ENCODE data around the gene SIRT7.

Gene SIRT7

DNA sequence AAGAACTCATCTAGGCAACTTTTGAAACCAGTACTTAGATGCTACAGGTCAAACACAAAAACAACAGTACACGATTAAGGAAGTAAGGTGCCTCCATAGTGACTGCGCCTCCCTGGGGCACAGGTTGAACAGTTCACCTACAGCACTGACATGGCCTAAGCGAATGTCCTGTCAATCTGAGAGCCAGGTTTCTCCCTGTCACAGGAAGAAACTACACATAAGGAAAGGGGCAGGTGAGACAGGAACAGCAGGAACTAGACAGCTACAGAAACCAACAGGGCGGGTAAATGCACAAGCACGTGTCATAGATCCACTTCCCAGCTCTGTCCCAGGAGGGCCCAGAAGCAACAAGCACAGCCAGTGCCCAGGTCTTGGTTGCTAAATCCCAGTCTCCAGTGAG is 38.9 kb downstream of the SIRT7 start:
- in situ Hi-C loops (cut with MboI; ENCODE audit: low sequenced_read_pairs, unreplicated experiment) = no loop called here
- TF ChIP-seq, protein P1, sequence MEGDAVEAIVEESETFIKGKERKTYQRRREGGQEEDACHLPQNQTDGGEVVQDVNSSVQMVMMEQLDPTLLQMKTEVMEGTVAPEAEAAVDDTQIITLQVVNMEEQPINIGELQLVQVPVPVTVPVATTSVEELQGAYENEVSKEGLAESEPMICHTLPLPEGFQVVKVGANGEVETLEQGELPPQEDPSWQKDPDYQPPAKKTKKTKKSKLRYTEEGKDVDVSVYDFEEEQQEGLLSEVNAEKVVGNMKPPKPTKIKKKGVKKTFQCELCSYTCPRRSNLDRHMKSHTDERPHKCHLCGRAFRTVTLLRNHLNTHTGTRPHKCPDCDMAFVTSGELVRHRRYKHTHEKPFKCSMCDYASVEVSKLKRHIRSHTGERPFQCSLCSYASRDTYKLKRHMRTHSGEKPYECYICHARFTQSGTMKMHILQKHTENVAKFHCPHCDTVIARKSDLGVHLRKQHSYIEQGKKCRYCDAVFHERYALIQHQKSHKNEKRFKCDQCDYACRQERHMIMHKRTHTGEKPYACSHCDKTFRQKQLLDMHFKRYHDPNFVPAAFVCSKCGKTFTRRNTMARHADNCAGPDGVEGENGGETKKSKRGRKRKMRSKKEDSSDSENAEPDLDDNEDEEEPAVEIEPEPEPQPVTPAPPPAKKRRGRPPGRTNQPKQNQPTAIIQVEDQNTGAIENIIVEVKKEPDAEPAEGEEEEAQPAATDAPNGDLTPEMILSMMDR (IDR thresholded peaks at IDR 0.05; ENCODE audit: borderline replicate concordance, control extremely low read depth, extremely low read depth, insufficient read depth, missing control alignments) = no peak
- no peak for DNase-seq (ENCODE audit: low spot score)

GRCh38 chr17:81878294-81878693 is 39.7 kb downstream of the SIRT7 start:
- no peak for DNase-seq (ENCODE audit: low spot score)
- TF ChIP-seq, protein P1 (IDR thresholded peaks at IDR 0.05; ENCODE audit: borderline replicate concordance, control extremely low read depth, extremely low read depth, insufficient read depth, missing control alignments) = no peak
- in situ Hi-C loops (cut with MboI; ENCODE audit: low sequenced_read_pairs, unreplicated experiment) = no loop called here

DNA sequence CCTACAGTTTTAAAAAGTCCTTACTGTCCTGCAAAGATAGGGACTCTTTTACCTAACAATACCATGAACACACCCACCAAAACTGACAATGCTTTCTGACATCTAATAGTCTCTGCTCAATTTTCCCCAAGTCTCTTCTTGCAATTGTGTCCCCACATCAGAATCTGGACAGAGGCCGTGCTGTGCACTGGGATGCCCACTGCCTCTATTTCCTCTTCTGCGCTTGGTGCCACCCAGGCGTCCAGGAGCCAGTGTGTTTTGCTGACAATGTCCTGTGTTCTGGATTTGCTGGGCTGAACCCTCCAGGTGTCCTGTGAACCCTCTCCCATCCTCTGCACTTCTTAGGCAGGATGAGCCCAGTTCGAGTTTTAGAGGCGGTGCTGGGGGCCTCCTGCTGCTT is 40.4 kb downstream of the SIRT7 start:
- in situ Hi-C loops (cut with MboI; ENCODE audit: low sequenced_read_pairs, unreplicated experiment) = no loop called here
- no peak for DNase-seq (ENCODE audit: low spot score)
- TF ChIP-seq, protein P1 (IDR thresholded peaks at IDR 0.05; ENCODE audit: borderline replicate concordance, control extremely low read depth, extremely low read depth, insufficient read depth, missing control alignments) = no peak

GRCh38 chr17:81871387-81872230 is 46.4 kb downstream of the SIRT7 start:
- in situ Hi-C loops (cut with MboI; ENCODE audit: low sequenced_read_pairs, unreplicated experiment) = no loop called here
- peak; percentile 99 for DNase-seq (ENCODE audit: low spot score)
- TF ChIP-seq, protein P1 (IDR thresholded peaks at IDR 0.05; ENCODE audit: borderline replicate concordance, control extremely low read depth, extremely low read depth, insufficient read depth, missing control alignments) = peak; percentile 45

GRCh38 chr17:81870981-81871386 is 47.0 kb downstream of the SIRT7 start, which contains the start of gene ARHGDIA:
Gene ARHGDIA (minus strand): TSS chr17:81871337. CDS start chr17:81869930, 1,407 bp downstream.
- TF ChIP-seq, protein P1 (IDR thresholded peaks at IDR 0.05; ENCODE audit: borderline replicate concordance, control extremely low read depth, extremely low read depth, insufficient read depth, missing control alignments) = no peak
- in situ Hi-C loops (cut with MboI; ENCODE audit: low sequenced_read_pairs, unreplicated experiment) = no loop called here
- peak; percentile 62 for DNase-seq (ENCODE audit: low spot score)

DNA sequence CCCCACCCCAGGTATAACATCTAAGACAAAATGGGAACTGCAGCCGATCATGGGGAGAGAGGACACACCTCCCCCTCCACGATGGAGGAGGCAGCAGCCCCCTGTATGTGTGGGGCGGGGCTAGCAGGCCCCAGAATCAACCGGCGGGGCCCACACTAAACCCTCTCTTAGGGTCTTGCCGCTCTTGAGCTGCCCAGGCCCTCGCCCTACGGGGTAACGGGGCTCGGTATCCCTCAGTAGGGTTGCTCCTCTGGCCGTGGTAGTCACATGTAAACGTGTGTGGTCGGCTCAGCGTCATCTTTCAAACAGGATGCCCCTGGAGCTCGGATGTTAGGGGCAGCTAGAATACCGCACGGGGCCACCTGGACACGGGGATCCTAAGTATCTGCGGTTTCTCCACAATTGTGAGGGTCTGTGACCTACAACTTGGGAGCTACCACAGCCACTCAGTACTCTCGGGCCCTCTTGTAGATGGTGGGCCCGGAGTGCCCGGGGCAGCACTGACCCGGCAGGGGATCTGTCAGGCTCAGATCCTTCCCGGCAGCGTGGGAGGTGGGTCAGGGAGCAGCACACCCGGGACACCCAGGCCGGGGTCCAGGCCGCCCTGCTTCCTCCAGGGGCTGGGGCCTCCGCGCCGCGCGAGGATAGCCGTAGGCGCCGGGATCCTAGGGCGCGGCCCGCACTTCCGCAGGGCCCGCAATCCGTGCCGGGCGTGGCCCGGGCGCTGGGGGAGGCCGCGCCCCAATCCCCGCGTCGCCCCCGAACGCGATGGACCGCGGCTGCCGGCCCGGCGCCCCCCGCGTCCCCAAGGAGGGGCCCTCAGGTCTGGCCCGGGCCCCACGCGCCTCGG is 47.6 kb downstream of the SIRT7 start:
- in situ Hi-C loops (cut with MboI; ENCODE audit: low sequenced_read_pairs, unreplicated experiment) = no loop called here
- no peak for DNase-seq (ENCODE audit: low spot score)
- TF ChIP-seq, protein P1 (IDR thresholded peaks at IDR 0.05; ENCODE audit: borderline replicate concordance, control extremely low read depth, extremely low read depth, insufficient read depth, missing control alignments) = no peak

Data from GM13976 (cell line).